Activated CD8-positive, alpha-beta memory T cell treated with anti-CD3 and anti-CD28 coated beads for 1 hour (primary cell): ENCODE measurements around the gene IMPDH1.

Experiments
- DNase-seq, 2 donors: peaks; one replicate each; pipeline ENCODE4 v3.0.0-alpha.2; 2020; ENCODE audit warnings: low read depth in 1 of 2; ENCODE audit errors: extremely low read depth in 1 of 2

Gene IMPDH1

DNA sequence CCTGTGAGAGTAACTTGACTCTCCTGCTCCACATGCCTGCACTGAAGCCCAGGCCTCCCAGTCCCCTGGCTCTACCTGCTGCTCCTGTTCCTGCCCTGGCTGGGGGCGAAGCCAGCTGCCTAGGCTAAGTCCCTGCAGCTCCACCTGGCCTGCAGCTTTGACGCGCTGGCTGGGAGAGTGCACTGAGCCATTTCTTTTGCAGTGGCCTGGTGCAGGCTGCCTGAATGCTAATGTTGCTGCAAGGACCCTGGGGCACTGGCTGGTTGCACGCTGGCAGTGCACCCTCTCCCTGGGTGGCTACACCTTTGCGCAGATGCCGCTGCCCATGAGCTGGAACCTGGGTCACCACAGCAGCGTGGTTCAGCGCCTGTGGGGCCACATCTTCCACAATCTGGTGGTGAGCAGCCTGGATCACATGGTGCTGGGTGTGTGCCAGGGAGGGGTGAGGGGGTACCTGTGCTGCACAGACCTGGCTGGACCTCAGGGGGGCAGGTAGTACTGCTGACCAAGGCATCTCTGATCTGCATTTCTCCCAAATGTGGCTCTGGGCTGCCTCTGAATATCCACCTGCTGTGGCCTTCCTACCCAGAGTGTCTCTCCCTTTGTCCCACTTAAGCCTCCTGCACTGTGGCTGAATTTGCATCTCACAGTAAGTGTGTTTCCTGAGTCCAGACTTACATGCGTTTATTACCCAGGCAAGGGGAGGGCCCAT is 20.0 kb downstream of the IMPDH1 start:
- DNase-seq: no peak

DNA sequence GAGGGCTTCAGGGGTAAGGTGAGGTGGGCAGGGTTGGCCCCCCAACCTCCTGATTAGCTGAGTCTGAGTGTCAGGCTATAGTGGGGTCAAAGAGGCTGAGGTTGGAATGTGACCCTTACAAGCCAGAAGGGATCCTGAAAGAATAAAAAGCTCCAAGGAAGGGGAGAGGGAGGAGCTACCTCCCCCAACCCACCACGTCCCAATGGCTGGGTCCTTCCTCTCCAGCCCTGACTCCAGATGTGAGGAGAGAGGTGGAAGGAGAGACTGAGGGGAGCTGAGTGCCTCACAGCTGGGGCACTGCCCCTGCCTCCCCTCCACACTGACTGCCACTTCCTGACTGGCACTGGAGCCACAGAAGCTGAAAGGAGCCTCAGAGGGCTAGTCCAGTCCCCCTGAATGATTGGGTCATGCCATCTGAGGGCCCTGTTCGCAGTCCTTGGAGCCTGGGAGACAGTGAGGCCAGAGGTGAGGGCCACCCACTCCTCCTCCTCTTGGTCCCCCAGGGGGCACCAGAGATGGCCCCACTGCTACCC is 20.6 kb downstream of the IMPDH1 start:
- no peak for DNase-seq

GRCh38 chr7:128388145-128388485 is 21.7 kb downstream of the IMPDH1 start:
- DNase-seq: no peak

- peak; percentile 27 to 42 for DNase-seq
Observed at GRCh38 chr7:128387216-128388144, 22.3 kb downstream of the IMPDH1 start.

DNA sequence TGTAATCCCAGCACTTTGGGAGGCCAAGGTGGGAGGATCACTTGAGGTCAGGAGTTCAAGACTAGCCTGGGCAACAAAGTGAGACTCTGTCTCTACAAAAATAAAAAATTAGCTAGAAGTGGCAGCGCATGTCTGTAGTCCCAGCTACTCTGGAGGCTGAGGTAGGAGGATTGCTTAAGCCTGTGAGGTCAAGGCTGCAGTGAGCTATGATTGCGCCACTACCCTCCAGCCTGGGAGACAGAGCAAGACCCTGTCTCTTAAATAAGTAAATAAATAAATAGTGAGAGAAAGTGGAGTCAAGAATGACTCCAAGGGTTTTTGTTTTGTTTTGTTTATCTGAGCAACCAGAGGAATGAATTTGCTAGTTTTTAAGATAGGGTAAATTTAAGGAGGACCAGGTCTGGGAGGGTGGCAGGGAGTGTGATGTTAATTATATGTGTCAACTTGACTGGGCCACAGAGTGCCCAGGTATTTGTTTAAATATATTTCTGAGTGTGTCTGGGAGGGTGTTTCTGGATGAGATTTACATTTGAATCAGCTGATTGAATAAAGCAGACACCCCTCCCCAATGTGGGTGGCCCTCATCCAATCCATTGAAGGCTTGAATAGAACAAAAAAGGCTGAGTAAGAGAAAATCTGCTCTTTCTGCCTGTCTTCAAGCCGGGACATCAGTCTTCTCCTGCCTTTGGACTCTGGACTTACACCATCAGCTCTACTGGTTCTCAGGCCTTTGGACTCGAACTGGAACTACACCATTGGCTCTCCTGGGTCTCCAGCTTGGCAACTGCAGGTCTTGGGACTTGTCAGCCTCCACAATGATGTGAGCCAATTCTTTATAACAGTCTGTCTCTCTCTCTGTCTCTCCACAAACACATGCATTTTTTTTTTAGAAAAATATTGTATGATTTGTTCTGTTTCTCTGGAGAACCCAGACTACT is 23.5 kb downstream of the IMPDH1 start:
- DNase-seq: no peak

GRCh38 chr7:128384726-128385125 is 25.1 kb downstream of the IMPDH1 start:
- DNase-seq: no peak

- DNase-seq: no peak
Observed at GRCh38 chr7:128383776-128384175, 26.0 kb downstream of the IMPDH1 start.

GRCh38 chr7:128381161-128381821 is 28.5 kb downstream of the IMPDH1 start:
- DNase-seq: no peak

DNA sequence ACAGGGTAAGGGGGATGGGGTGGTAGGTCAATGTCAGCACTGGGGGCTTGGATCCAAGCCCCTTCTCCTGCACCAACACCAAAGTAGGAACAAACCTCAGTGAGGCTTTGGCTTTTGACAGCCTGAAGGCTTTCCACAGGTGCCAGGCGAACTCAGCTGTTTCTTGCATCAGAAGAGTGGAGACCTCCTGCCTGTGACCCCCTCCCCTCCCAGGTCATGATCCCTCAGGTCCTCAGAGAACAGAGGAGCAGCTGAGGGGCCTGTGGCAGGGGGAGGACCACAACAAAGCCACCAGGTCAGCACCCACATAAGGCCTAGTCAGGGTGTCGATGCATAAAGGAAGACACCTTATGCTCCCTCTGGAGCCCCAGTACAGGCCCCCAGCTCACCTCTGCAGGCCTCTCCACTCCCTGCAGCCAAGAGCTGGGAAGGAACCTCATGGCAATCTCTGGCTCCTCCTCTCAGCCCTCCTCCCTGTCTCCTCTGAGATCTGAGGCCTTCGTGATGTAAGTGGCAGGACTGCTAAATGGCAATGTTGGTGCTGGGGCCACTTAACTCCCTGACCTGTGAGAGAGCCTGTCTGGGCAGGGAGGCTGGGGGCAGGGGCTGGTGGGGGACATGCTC is 29.2 kb downstream of the IMPDH1 start:
- no peak for DNase-seq

GRCh38 chr7:128379900-128380479 is 29.8 kb downstream of the IMPDH1 start:
- DNase-seq: no peak

- DNase-seq: no peak
Observed at GRCh38 chr7:128378637-128379036, 31.1 kb downstream of the IMPDH1 start.

DNA sequence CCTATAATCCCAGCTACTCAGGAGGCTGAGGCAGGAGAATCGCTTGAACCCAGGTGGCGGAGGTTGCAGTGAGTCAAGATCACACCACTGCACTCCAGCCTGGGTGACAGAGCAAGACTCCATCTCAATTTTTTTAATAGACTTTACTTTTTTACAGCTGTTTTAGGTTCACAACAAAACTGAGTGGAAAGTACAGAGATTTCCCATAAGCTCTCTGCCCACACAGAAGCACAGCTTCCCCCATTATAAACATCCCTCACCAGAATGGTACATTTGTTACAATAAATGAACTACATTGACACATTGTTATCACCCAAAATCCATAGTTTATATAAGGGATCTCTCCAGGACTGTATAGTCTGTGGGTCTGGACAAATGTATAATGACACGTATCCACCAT is 33.7 kb downstream of the IMPDH1 start:
- DNase-seq: no peak

GRCh38 chr7:128374041-128374440 is 35.7 kb downstream of the IMPDH1 start:
- no peak for DNase-seq

DNA sequence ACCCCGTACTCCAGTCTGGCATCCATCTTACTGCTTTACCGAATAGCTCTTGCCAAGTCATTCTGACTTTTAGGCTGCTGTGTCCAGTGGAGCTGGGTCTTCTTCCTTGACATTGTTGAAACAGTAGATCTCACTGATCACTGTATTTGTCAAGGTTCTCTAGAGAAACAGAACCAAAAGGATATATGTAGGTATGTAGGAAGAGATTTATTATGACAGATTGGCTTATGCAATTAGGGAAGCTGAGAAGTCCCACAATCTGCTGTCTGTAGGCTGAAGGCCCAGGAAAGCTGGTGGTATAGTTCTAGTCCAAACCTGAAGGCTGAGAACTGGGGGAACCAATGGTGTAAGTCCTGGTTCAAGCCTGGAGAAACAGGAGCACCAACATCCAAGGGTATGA is 36.2 kb downstream of the IMPDH1 start:
- no peak for DNase-seq

DNA sequence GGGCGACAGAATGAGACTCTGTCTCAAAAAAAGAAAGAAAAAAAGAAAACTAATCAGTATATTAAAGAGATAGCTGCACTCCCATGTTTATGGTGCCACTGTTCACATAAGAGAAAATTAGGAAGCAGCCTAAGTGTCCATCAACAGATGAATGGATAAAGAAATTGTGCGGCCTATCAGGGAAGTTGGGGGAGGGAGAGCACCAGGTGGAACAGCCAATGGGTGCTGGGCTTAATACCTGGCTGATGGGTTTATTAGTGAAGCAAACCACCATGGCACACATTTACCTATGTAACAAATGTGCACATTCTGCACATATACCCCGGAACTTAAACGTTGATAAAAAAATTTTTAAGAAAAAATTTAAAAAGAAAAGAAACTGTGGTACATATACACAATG is 39.3 kb downstream of the IMPDH1 start:
- no peak for DNase-seq

DNA sequence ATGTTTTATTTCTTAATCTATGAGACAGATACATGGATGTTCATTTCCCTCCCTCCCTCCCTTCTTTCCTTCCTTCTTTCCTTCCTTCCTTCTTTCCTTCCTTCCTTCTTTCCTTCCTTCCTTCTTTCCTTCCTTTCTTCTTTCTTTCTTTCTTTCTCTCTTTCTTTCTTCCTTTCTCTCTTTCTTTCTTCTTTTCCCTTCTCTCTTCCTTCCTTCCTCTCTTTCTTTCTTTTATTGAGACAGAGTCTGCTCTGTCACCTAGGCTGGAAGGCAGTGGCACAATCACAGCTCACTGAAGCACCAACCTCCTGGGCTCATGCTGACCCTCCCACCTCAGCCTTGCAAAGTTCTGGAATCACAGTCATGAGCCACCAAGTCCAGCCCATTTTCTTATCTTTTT is 42.8 kb downstream of the IMPDH1 start:
- no peak for DNase-seq

GRCh38 chr7:128366300-128366699 is 43.5 kb downstream of the IMPDH1 start:
- DNase-seq: no peak

DNA sequence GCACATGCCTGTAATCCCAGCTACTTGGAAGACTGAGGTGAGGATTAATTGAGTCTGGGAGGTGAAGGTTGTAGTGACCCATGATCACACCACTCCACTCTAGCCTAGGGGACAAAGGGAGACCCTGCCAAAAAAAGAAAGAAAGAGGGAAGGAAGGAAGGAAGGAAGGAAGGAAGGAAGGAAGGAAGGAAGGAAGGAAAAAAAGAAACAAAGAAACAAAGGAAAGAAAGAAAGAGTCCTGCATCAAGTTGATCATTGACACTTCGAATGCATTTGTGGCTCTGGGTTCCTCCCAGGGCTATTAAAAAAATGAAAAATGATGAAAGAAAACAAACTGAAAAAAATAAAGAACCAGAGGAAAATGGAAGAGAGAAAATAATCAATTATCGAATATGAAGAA is 44.4 kb downstream of the IMPDH1 start:
- DNase-seq: no peak

GRCh38 chr7:128364166-128364870 is 45.5 kb downstream of the IMPDH1 start:
- DNase-seq: no peak
